ENCODE data around the gene PUSL1. TPM values are rescaled to one million over a fixed set of nuclear protein-coding genes. Genes with fewer than 3 reads are reported as not detected.

The PUSL1 gene
- total and polyA plus RNA-seq, 2 of the 13 experiments (the other 11 are each of a cell fraction or from before 2014, with no cell fraction given) = 8.3 to 22.2 TPM

DNA sequence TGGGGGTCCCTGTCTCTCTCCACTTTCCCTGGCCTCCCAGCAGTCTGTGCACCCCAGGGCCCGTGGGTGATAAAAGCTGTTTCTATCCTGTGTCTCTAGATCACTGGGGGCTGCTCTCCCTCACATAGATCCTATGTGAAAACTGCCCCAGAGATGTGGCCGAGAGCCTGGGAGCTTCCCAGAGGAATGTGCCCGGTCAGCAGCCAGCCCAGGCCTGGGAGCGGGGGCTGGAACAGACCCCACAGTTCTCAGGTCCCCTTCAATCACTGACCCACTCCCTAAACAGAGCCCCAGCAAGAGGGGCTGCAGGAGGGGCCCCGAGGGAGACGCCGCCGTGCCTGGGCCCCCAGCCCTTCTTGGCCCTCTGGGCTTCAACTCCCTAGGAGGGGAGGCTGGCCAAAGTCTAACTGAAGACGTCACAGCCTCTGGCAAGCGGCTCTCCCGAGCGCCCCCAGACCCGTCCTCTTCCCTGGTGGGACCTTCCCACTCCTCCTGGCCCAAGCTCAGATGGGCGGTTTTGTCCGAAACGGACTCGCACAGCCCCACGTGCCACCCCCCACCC is 49.6 kb downstream of the PUSL1 start (continued):
- TF ChIP-seq YY1 (IDR thresholded peaks at IDR 0.05; ENCODE audit: insufficient read depth, insufficient replicate concordance, low read depth, low read length) (no peak), MEF2D (CRISPR knock-in tag; IDR thresholded peaks at IDR 0.05) (no peak), MYNN (CRISPR knock-in tag; IDR thresholded peaks at IDR 0.05; ENCODE audit: low read depth) (no peak), FLYWCH1 (CRISPR knock-in tag; IDR thresholded peaks at IDR 0.05) (no peak), EEA1 (CRISPR knock-in tag; IDR thresholded peaks at IDR 0.05; ENCODE audit: borderline replicate concordance) (no peak), ZNF782 (CRISPR knock-in tag; IDR thresholded peaks at IDR 0.05; ENCODE audit: borderline replicate concordance) (no peak), ZFX (CRISPR knock-in tag; IDR thresholded peaks at IDR 0.05; ENCODE audit: low read depth) (no peak), AHR (CRISPR knock-in tag; IDR thresholded peaks at IDR 0.05) (no peak), BRD4 (CRISPR knock-in tag; IDR thresholded peaks at IDR 0.05) (no peak), NPAS2 (CRISPR knock-in tag; IDR thresholded peaks at IDR 0.05; ENCODE audit: borderline replicate concordance) (no peak), HMG20B (CRISPR knock-in tag; conservative IDR thresholded peaks at IDR 0.05) (no peak), ZNF230 (CRISPR knock-in tag; IDR thresholded peaks at IDR 0.05) (no peak), ZNF672 (CRISPR knock-in tag; IDR thresholded peaks at IDR 0.05) (no peak), ZNF3 (CRISPR knock-in tag; IDR thresholded peaks at IDR 0.05) (no peak), ZNF605 (CRISPR knock-in tag; IDR thresholded peaks at IDR 0.05) (no peak), SRF (IDR thresholded peaks at IDR 0.05; ENCODE audit: low read depth, low read length) (no peak), ZNF296 (CRISPR knock-in tag; conservative IDR thresholded peaks at IDR 0.05) (no peak), NR2C2 (CRISPR knock-in tag; IDR thresholded peaks at IDR 0.05; ENCODE audit: borderline replicate concordance) (no peak), MXD4 (CRISPR knock-in tag; IDR thresholded peaks at IDR 0.05) (no peak), ZNF530 (CRISPR knock-in tag; IDR thresholded peaks at IDR 0.05; ENCODE audit: low read depth) (no peak), MAFF (IDR thresholded peaks at IDR 0.05; ENCODE audit: low read depth, low read length) (peak; percentile 47; the same call in 1 of the 2 replicates)
- TF ChIP-seq, protein P1, sequence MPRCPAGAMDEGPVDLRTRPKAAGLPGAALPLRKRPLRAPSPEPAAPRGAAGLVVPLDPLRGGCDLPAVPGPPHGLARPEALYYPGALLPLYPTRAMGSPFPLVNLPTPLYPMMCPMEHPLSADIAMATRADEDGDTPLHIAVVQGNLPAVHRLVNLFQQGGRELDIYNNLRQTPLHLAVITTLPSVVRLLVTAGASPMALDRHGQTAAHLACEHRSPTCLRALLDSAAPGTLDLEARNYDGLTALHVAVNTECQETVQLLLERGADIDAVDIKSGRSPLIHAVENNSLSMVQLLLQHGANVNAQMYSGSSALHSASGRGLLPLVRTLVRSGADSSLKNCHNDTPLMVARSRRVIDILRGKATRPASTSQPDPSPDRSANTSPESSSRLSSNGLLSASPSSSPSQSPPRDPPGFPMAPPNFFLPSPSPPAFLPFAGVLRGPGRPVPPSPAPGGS (CRISPR knock-in tag; IDR thresholded peaks at IDR 0.05) = no peak
- TF ChIP-seq, protein P2, sequence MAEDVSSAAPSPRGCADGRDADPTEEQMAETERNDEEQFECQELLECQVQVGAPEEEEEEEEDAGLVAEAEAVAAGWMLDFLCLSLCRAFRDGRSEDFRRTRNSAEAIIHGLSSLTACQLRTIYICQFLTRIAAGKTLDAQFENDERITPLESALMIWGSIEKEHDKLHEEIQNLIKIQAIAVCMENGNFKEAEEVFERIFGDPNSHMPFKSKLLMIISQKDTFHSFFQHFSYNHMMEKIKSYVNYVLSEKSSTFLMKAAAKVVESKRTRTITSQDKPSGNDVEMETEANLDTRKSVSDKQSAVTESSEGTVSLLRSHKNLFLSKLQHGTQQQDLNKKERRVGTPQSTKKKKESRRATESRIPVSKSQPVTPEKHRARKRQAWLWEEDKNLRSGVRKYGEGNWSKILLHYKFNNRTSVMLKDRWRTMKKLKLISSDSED (CRISPR knock-in tag; IDR thresholded peaks at IDR 0.05) = no peak
- TF ChIP-seq, protein P3, sequence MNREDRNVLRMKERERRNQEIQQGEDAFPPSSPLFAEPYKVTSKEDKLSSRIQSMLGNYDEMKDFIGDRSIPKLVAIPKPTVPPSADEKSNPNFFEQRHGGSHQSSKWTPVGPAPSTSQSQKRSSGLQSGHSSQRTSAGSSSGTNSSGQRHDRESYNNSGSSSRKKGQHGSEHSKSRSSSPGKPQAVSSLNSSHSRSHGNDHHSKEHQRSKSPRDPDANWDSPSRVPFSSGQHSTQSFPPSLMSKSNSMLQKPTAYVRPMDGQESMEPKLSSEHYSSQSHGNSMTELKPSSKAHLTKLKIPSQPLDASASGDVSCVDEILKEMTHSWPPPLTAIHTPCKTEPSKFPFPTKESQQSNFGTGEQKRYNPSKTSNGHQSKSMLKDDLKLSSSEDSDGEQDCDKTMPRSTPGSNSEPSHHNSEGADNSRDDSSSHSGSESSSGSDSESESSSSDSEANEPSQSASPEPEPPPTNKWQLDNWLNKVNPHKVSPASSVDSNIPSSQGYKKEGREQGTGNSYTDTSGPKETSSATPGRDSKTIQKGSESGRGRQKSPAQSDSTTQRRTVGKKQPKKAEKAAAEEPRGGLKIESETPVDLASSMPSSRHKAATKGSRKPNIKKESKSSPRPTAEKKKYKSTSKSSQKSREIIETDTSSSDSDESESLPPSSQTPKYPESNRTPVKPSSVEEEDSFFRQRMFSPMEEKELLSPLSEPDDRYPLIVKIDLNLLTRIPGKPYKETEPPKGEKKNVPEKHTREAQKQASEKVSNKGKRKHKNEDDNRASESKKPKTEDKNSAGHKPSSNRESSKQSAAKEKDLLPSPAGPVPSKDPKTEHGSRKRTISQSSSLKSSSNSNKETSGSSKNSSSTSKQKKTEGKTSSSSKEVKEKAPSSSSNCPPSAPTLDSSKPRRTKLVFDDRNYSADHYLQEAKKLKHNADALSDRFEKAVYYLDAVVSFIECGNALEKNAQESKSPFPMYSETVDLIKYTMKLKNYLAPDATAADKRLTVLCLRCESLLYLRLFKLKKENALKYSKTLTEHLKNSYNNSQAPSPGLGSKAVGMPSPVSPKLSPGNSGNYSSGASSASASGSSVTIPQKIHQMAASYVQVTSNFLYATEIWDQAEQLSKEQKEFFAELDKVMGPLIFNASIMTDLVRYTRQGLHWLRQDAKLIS (CRISPR knock-in tag; IDR thresholded peaks at IDR 0.05) = 0 out of 2 replicates have a peak, but pooled peaks have one; percentile 24
- TF ChIP-seq, protein P4, sequence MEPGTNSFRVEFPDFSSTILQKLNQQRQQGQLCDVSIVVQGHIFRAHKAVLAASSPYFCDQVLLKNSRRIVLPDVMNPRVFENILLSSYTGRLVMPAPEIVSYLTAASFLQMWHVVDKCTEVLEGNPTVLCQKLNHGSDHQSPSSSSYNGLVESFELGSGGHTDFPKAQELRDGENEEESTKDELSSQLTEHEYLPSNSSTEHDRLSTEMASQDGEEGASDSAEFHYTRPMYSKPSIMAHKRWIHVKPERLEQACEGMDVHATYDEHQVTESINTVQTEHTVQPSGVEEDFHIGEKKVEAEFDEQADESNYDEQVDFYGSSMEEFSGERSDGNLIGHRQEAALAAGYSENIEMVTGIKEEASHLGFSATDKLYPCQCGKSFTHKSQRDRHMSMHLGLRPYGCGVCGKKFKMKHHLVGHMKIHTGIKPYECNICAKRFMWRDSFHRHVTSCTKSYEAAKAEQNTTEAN (CRISPR knock-in tag; conservative IDR thresholded peaks at IDR 0.05) = no peak

All from HepG2 (cell line).